HUES6 (cell line): Measurements from ENCODE around the gene ZNF12.
"Not testable (repeated sequence)": the region's sequence is repeated elsewhere in the genome, so short reads cannot be mapped to it uniquely, and the experiment has no call there.

Experiments
- H3K27ac ChIP-seq: 2 replicates; pipeline ENCODE4 v1.7.0; 2013; ENCODE audit warnings: low read depth, mild to moderate bottlenecking, low read length, inconsistent platforms
- H3K27me3 ChIP-seq: 2 replicates; pipeline ENCODE4 v1.6.1; 2013; ENCODE audit warnings: low read length; ENCODE audit not compliant: control insufficient read depth, insufficient read depth
- H3K36me3 ChIP-seq: 2 replicates; pipeline ENCODE4 v1.6.1; 2013; ENCODE audit warnings: low read length; ENCODE audit not compliant: control insufficient read depth, insufficient read depth
- H3K4me1 ChIP-seq: 2 replicates; pipeline ENCODE4 v1.6.1; 2013; ENCODE audit warnings: low read length; ENCODE audit not compliant: control insufficient read depth, insufficient read depth
- H3K4me3 ChIP-seq: 2 replicates; pipeline ENCODE4 v1.5.1; 2013; ENCODE audit warnings: low read depth, low read length
- H3K9ac ChIP-seq: one replicate; pipeline ENCODE4 v1.6.1; 2013; ENCODE audit warnings: mild to moderate bottlenecking, low read length
- H3K9me3 ChIP-seq: 2 replicates; pipeline ENCODE4 v1.6.1; 2013; ENCODE audit warnings: low read depth, low read length; ENCODE audit not compliant: control insufficient read depth, insufficient read depth

Gene ZNF12

DNA sequence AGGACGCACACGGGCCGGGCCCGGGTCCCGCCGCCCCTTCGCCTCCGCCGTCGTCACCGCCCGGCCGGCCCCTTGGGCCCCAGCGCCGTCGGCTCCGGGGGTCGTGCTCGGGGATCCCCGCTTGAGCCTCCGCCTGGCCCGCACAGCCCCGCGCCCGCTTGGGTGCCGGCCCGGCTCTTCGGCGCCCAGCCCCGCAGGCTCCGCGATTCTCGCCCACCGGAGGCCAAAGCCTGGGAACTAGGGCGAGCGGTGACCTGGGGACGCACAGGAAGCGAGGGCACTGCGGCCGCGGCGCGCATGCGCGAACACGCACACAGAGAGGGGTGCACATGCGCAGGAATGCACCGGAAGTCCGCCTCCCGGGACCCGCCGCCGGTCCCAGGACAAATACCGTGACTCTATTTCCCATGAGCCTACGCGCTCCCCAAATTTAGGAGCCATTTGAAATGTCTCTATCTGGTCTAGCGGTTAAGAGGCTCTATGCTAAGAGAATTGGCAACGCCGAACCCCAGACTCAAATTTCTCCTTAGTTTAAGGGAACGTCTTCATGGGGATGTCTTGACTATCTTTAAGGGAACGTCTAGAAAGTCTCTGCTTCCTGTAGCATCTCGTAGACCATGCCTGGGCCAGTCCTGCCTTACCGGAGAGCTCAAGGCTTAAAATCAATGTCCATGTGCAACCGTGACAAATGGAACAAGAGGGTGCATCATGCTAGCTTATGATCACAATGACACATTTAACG, at the start of gene ZNF12:
ZNF12 (minus strand) TSS at position 282 of the 742 bp plus-strand sequence. CDS start 1,774 bp downstream, outside the sequence.
- Histone ChIP-seq H3K4me3 (peak within 1 kb of the TSS; percentile 98), H3K4me1 (0 out of 2 replicates have a peak, but pooled peaks cover 3% of the 10 kb centered on the region), H3K36me3 (peaks cover 35% of the 10 kb centered on the region), H3K27ac (peak within 1 kb of the TSS; percentile 41; the same call in 1 of the 2 replicates), H3K27me3 (no peaks in the 10 kb centered on the region), H3K9ac (peak within 1 kb of the TSS; percentile 84), H3K9me3 (peaks cover 29% of the 10 kb centered on the region)

DNA sequence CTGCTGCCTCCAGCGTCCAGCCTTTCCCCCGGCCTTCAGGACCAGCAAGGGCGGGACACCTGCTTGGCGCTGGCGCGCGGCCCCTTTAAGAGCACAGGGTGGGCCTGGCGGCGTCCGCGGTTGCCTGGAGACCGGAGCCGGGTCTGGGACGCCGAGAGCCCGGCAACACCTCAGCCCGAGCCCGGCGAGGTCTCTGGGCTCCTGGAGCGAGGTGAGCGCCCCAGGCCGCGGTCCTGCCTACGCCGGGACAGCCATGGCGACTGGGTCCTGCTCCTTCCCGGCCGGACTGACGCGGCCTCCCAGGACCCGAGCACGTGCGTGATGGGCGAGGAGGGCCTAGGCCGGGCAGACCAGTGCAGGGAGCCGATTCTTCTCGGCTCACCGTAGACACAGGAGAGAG, 47.2 kb upstream of the ZNF12 start, which contains the start of gene RSPH10B2:
RSPH10B2 (plus strand) TSS at position 140 of the 400 bp plus-strand sequence. CDS start 3,575 bp downstream, outside the sequence.
- not testable (repeated sequence) for H3K27me3 ChIP-seq, H3K4me1 ChIP-seq, H3K36me3 ChIP-seq, H3K9me3 ChIP-seq, H3K27ac ChIP-seq, H3K9ac ChIP-seq
- peak within 1 kb of the TSS; percentile 50 for H3K4me3 ChIP-seq

DNA sequence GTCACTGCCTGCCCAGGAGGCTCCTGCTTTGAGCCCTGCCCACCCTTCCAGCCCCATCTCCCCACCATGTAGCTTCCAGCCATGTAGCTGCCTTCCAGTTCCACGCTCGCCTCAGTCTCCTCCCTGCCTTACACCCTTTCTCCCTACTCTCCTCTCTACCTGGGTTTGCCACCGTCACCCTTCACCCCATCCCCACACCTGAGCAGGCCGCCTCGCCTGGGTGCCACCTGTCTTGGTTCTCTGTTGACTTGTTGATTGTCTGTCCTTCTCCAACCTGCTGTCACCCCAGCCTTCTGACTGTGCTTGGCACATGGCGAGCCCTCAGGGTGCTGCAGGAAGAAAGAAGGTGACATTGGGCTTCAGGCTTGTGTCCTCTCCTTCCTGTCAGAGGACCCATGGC, 43.4 kb upstream of the ZNF12 start:
- not testable (repeated sequence) for H3K36me3 ChIP-seq, H3K9me3 ChIP-seq, H3K4me3 ChIP-seq, H3K4me1 ChIP-seq, H3K27ac ChIP-seq, H3K27me3 ChIP-seq, H3K9ac ChIP-seq

DNA sequence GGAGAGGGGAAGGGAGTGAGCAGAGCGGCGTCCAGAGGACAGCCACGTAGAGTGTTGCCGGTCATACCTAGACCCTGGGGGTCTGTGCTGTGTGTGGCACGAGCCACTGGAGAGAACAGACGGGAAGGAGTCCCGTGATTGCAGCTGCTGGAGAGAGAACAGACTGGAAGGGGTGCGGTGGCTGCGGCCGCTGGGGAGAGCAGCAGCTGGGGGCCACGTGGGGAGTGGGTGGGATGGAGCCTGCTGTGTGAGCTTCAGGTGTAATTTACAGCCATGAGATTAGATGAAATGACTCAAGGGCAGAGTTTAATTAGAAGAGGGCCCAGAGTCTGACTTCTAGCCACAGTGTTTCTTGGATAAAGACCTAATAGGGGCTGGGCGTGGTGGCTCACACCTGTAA, 42.6 kb upstream of the ZNF12 start:
- not testable (repeated sequence) for H3K4me1 ChIP-seq, H3K27ac ChIP-seq, H3K9ac ChIP-seq, H3K36me3 ChIP-seq, H3K27me3 ChIP-seq, H3K9me3 ChIP-seq, H3K4me3 ChIP-seq

DNA sequence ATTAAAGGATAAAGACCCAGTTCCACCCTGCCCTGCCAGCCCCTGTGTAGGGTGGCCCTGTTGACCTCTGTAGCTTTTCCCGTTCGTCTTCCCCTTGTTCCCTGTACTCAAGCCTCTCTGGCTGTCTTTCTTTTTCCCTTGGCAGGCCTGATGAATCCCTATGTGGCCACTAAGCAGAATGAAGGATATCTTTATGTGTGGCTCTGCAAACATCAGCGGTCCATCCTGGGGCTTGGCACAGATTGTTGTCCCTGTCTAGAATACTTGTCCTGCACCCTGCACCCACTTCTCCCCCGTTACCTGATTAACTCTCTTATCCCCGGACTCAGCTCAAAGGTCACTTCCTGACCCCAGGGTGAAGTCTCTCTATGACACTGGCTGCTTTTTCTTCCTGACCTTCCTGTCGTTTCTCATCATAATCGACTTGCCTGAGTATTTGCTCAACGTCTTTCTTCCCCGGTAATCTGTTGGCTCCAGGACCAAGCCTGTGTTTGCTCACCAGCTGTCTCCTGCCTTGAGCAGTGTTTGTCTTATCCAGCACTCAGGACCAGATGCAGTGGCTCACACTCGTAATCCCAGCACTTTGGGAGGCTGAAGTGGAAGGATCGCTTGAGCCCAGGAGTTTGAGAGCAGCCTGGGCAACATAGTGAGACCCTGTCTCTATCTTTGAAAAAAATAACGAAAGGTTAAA, 37.8 kb upstream of the ZNF12 start:
- H3K9ac ChIP-seq, H3K9me3 ChIP-seq, H3K4me3 ChIP-seq, H3K27ac ChIP-seq, H3K4me1 ChIP-seq, H3K27me3 ChIP-seq: not testable (repeated sequence)
- H3K36me3 ChIP-seq = peaks cover 13% of the 10 kb centered on the region

DNA sequence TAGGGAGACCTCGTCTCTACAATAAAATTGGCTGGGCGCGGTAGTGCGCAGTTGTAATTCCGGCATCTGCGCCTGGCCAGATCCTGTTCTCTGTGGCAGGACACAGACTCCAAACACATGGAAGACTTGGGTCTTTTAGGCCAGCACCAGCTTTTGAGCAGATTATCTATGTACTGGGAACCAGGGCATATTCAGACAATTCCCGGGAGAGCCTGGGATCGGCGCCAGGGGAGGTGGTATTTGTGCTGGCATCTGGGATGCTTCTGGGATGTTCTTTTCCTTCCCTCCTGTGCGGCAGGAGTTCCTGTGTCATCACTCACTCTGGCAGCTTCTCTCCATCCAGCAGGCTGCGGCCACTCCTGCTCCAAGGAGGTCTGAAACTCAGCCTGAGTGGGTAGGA, 31.7 kb upstream of the ZNF12 start:
- not testable (repeated sequence) for H3K27me3 ChIP-seq, H3K9me3 ChIP-seq, H3K9ac ChIP-seq, H3K4me1 ChIP-seq, H3K4me3 ChIP-seq, H3K27ac ChIP-seq
- H3K36me3 ChIP-seq = peaks cover 49% of the 10 kb centered on the region

DNA sequence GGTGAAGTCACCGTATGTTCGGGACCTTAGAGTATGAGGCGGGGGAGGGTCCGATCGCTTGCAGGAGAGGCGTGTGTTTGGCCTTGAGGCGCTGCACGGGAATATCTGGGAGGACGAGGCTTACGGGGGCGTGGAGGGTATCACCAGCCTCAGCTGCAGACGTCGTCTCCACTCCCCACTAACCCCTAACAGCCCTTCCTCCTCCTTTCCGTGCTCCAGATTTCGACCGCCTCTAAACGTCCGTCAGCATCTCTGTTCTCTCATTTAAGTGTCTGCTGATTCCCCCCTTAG, 23.5 kb upstream of the ZNF12 start:
- Histone ChIP-seq H3K4me1 (no peaks in the 10 kb centered on the region), H3K36me3 (peaks cover 30% of the 10 kb centered on the region), H3K27me3 (no peaks in the 10 kb centered on the region), H3K9me3 (no peaks in the 10 kb centered on the region), H3K27ac (no peak overlapping the region), H3K4me3 (peak overlapping the region; percentile 86), H3K9ac (peak overlapping the region; percentile 79)

- H3K4me1 ChIP-seq = no peaks in the 10 kb centered on the region
- H3K4me3 ChIP-seq = peak overlapping the region; percentile 86
- no peaks in the 10 kb centered on the region for H3K9me3 ChIP-seq
- H3K27me3 ChIP-seq = no peaks in the 10 kb centered on the region
- peak overlapping the region; percentile 79 for H3K9ac ChIP-seq
- peaks cover 24% of the 10 kb centered on the region for H3K36me3 ChIP-seq
- H3K27ac ChIP-seq = peak overlapping the region; percentile 42; the same call in 1 of the 2 replicates
Observed at GRCh38 chr7:6729492-6730342, 23.0 kb upstream of the ZNF12 start.

DNA sequence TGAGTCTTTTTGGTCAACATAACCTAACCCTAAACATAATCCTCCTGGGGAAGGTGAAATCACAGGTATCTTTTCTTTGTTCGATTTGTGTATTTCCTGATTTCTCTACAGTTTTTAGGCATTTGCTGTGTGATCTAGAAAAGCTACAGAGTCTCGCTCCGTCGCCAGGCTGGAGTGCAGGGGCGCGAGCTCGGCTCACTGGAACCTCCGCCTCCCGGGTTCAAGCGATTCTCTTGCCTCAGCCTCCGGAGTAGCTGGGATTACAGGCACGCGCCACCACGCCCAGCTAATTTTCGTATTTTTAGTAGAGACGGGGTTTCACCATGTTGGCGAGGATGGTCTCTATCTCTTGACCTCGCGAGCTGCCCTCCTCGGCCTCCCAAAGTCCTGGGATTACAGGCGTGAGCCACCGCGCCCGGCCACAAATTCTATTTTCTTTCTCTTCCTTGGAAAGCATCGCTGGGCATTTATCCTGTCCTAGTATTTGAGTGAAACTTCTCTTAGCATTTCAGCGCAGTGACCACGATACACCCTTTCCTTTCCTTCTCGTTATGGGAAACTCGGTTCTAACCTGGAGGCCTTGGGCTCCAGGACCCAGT, 22.2 kb upstream of the ZNF12 start:
- H3K27me3 ChIP-seq, H3K9me3 ChIP-seq, H3K9ac ChIP-seq, H3K27ac ChIP-seq, H3K4me1 ChIP-seq: not testable (repeated sequence)
- Histone ChIP-seq H3K4me3 (peak overlapping the region; percentile 86), H3K36me3 (peaks cover 21% of the 10 kb centered on the region)

DNA sequence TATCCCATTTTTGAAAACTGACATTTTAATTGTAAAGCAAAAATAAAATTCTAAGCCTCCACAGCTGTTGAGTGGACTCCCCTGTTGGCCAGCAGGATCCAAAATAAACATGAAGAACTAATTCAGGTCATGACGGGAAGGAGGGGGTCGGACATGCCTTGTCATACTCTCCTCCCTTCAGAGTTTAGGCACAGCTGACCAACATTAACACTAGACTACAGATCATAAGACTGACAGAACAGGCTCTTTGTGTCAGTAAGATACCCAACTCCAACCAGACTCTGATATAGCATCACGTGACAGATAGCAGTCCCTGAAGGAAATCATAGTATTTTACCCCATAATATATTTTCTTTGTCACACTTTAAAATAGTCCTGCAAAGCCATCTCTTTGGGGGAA, 20.9 kb upstream of the ZNF12 start:
- no peak overlapping the region for H3K27ac ChIP-seq
- H3K36me3 ChIP-seq = peaks cover 8% of the 10 kb centered on the region
- no peaks in the 10 kb centered on the region for H3K9me3 ChIP-seq
- no peak overlapping the region for H3K9ac ChIP-seq
- no peak overlapping the region for H3K4me3 ChIP-seq
- H3K4me1 ChIP-seq = no peaks in the 10 kb centered on the region
- no peaks in the 10 kb centered on the region; the same call in 1 of the 2 replicates for H3K27me3 ChIP-seq
